C1 segment of cervical spinal cord (tissue), 14 donors: Measurements from ENCODE around the gene SLC35D2.
A peak's percentile ranks its signal among the peaks of the same experiment; 100 is the strongest.
"Not testable (repeated sequence)": the region's sequence is repeated elsewhere in the genome, so short reads cannot be mapped to it uniquely, and the experiment has no call there.

Source experiments
- DNase-seq, 14 donors: peaks; one replicate each; lab custom pipeline; 2025; lab: John Stamatoyannopoulos, UW

Gene SLC35D2

GRCh38 chr9:96400132-96400910 lies 16.8 kb upstream of the SLC35D2 start:
- DNase-seq, result no peak

DNA sequence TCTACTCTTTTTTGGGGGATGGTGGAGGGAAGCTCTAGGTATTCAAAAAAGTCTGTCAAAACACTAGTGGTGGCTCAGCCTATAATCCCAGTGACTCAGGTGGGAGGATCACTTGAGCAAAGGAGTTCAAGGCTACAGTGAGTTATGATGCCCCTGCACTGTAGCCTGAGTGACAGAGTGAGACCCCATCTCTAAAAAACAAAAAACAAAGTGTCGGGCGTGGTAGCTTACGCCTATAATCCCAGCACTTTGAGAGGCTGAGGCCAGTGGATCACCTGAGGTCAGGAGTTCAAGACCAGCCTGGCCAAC lies 15.8 kb upstream of the SLC35D2 start:
- no peak for DNase-seq

GRCh38 chr9:96398582-96399324 lies 15.2 kb upstream of the SLC35D2 start:
- DNase-seq, result no peak

GRCh38 chr9:96395964-96396363 lies 12.5 kb upstream of the SLC35D2 start:
- no peak for DNase-seq

GRCh38 chr9:96394832-96395496 lies 11.5 kb upstream of the SLC35D2 start:
- DNase-seq, result no peak

- DNase-seq, result no peak
Measured at GRCh38 chr9:96392263-96392662, 8.8 kb upstream of the SLC35D2 start.

DNA sequence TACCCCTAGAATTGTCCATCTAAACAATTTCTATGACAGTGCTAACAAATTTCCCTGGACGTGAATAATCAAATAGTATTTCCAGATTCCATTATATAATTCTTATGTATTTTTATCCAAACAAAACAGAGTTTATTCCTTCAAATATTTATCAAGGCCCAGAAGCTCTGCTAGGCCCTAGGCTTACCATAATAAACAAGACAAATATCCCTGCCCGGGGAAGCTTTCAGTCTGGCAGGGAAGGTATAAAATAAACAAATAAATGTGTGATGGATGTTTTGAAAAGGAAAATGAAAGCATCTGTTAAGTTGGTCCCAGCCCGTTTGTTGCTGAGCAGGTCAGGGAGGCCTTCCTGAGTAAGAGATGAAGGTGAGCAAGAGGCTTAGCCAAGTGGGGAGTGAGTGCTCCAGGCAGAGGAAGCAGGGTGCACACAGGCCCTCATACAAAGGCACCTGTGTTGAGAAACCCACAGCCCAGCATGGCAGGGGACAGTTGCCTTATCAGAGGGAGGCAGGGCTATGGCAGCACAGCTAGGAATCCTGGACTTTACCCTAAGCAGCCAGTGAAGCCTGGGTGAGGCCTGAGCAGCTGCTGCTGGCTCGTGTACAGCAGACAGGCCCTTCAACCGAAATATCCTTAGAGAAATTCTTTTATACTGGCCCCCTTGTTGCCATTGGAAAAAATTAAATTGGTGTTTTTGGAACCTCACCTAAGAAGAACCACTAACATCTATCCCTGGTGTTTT lies 7.7 kb upstream of the SLC35D2 start:
- no peak for DNase-seq

GRCh38 chr9:96388144-96388543 lies 4.6 kb upstream of the SLC35D2 start:
- DNase-seq, result no peak

DNA sequence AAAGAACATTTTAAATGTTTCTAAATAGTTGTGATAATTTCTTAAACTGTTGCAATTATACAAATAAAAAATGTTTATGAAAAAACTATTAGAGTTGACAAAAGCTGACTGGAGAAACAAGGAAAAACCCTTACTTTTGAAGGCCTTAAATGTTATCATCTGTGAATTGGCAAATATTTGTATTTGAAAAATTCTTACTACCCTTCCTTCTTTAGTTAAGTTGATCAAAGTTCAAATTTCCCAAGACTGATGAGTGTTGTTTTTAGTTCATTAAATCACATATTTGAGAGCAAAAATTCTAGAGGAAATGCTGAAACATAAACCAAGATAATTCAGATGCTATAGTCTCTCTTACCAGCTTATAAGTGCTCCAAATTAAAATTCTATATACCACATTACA lies 2.6 kb upstream of the SLC35D2 start:
- DNase-seq, result no peak

DNA sequence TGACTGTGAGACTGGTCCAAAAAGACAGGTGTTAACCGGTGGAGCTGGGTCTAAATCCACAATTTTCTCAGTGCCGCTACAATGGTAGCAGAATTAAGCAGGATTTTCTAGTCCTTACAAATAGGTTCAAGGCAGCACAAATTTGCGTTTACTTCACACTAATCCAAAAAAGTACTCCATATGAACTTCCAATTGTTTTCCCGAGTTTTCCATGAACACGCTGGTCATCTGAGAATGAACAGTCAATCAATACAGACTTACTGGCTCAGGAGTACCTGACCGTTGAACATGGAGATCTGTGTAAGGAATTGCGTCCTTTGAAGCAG lies 709 bp downstream of the SLC35D2 start:
- DNase-seq, result no peak

GRCh38 chr9:96382175-96382574 lies 1.3 kb downstream of the SLC35D2 start:
- DNase-seq, result peak in 1 of 14 donors; percentile 25

DNA sequence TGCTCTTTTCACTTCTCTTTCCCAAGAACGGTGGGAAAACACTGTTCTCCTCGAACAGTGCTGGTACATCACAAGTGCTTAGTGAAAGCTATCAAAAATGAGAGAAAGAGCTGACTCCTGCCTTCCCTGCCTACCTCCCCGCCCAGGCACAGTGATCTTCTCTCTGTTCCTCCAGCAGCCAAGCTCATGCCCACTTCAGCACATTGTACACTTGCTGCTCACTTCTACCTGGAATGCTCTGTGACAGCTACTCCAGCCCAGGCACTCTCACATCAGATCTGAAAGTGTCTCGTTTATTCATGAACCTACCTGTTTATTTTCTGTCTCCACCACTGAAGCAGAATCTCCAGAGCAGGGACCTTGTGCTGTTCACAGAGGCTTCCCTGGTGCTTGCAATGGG lies 1.8 kb downstream of the SLC35D2 start:
- DNase-seq, result peak in 1 of 14 donors; percentile 32

- DNase-seq, result peak in 2 of 14 donors; percentile 8 to 24
Measured at GRCh38 chr9:96381125-96381524, 2.4 kb downstream of the SLC35D2 start.

- DNase-seq, result no peak
Measured at GRCh38 chr9:96379461-96379860, 4.0 kb downstream of the SLC35D2 start.

DNA sequence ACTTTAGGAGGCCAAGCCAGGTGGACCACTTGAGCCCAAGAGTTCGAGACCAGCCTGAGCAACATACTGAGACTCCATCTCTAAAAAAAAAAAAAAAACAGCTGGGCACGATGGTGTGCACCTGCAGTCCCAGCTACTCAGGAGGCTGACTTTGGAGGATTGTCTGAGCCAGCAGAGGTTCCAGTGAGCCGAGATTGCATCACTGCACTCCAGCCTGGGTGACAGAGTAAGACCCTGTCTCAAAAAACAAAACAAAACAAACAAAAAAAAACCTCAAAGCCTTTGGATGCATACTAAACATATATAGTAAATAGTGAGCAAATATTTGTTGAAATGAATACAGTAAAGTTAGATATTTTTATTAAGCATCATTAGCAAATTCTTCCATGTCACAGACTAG lies 5.3 kb downstream of the SLC35D2 start:
- DNase-seq, result no peak

- no peak for DNase-seq
Measured at GRCh38 chr9:96376891-96377874, 6.3 kb downstream of the SLC35D2 start.

DNA sequence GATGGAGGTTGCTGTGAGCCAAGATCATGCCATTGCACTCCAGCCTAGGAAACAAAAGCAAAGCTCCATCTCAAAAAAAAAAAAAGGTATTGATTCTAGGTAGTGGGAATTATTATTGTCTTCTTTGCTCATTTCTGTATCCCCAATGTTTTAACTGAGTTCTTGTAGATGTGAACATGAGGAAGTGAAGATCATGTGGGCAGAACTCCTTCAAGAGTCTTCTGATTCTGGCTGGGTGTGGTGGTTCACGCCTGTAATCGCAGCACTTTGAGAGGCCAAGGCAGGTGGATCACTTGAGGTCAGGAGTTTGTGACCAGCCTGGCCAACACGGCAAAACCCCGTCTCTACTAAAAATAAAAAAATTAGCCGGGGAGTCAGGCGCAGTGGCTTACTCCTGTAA lies 8.0 kb downstream of the SLC35D2 start:
- DNase-seq, result not testable (repeated sequence)

DNA sequence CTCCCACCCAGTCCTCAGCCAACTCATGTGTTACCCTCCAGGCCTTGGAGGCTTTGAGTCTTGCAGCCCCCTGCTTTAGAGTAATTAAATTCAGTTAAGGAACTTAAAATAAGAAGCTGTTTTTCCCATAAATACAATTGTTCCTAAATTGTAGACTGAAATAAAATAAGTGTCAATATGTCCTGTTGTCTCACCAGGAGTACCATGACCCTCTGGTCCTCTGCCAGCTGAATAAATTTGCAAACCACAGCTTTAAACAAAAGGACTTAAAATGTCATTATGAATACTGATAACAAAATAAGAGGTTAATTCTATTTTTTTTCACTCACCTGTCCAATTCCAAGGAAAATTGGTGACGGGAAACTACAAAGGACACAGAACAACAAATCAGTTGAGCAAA lies 15.6 kb downstream of the SLC35D2 start:
- DNase-seq, result no peak

- no peak for DNase-seq
Measured at GRCh38 chr9:96363175-96363967, 20.1 kb downstream of the SLC35D2 start.

- DNase-seq, result not testable (repeated sequence)
Measured at GRCh38 chr9:96362119-96362518, 21.4 kb downstream of the SLC35D2 start.
